ENCODE measurements around the gene OPHN1.
"Not testable (repeated sequence)": the region's sequence is repeated elsewhere in the genome, so short reads cannot be mapped to it uniquely, and the experiment has no call there.

GRCh38 chrX:68070119-68070518 is 363.2 kb downstream of the OPHN1 start:
- TF ChIP-seq POLR2A (IDR thresholded peaks at IDR 0.05), result not testable (repeated sequence)
- TF ChIP-seq, protein P1, sequence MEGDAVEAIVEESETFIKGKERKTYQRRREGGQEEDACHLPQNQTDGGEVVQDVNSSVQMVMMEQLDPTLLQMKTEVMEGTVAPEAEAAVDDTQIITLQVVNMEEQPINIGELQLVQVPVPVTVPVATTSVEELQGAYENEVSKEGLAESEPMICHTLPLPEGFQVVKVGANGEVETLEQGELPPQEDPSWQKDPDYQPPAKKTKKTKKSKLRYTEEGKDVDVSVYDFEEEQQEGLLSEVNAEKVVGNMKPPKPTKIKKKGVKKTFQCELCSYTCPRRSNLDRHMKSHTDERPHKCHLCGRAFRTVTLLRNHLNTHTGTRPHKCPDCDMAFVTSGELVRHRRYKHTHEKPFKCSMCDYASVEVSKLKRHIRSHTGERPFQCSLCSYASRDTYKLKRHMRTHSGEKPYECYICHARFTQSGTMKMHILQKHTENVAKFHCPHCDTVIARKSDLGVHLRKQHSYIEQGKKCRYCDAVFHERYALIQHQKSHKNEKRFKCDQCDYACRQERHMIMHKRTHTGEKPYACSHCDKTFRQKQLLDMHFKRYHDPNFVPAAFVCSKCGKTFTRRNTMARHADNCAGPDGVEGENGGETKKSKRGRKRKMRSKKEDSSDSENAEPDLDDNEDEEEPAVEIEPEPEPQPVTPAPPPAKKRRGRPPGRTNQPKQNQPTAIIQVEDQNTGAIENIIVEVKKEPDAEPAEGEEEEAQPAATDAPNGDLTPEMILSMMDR (IDR thresholded peaks at IDR 0.05), result not testable (repeated sequence)
